Gastroesophageal sphincter (tissue), 4 donors: Measurements from ENCODE around the gene CTNNA2. TPM values are rescaled to one million over a fixed set of nuclear protein-coding genes. Genes with fewer than 3 reads are reported as not detected.

ENCODE experiments used
- ATAC-seq: fragments of 150-250 bp; one replicate; pipeline ENCODE4 v1.9.1; 2016; ENCODE audit warnings: mild to moderate bottlenecking, moderate library complexity
- H3K27ac ChIP-seq, 4 donors: fragments of 200-600 bp; sonication (generic) in 3 of 4; 1 replicate in 3 of 4; 2 replicates in 1 of 4; pipeline ENCODE4 v1.5.1; 2016 to 2019
- H3K27me3 ChIP-seq: fragments of 200-600 bp; sonication (generic); one replicate; pipeline ENCODE4 v1.5.1; 2019
- H3K36me3 ChIP-seq, 2 donors: fragments of 200-600 bp; sonication (generic); one replicate each; pipeline ENCODE4 v1.5.1; 2019; ENCODE audit warnings: control low read depth in 1 of 2
- H3K4me1 ChIP-seq, 3 donors: fragments of 200-600 bp; sonication (generic); 1 replicate in 2 of 3; 2 replicates in 1 of 3; pipeline ENCODE4 v1.5.1; 2016 to 2019; ENCODE audit warnings: control low read depth in 2 of 3
- H3K4me3 ChIP-seq, 2 donors: fragments of 200-600 bp; sonication (generic); one replicate each; pipeline ENCODE4 v1.5.1; 2019; ENCODE audit warnings: mild to moderate bottlenecking in 1 of 2, moderate library complexity in 1 of 2
- H3K9me3 ChIP-seq, 3 donors: fragments of 200-600 bp; sonication (generic); one replicate each; pipeline ENCODE4 v1.5.1; 2017 to 2019; ENCODE audit warnings: control low read depth in 2 of 3
- EP300 ChIP-seq: sonication (generic); formaldehyde crosslinking; IDR thresholded peaks from one replicate; pipeline ENCODE4 v1.6.1; 2017; ENCODE audit warnings: antibody characterized with exemption, mild to moderate bottlenecking
- POLR2A ChIP-seq, 2 donors: fragments of 450-650 bp; IDR thresholded peaks; one replicate each; pipeline ENCODE4 v1.6.1; 2017; ENCODE audit warnings: antibody characterized with exemption in 2 of 2, mild to moderate bottlenecking in 2 of 2, moderate library complexity in 1 of 2
- POLR2AphosphoS5 ChIP-seq: sonication (generic); formaldehyde crosslinking; IDR thresholded peaks from one replicate; pipeline ENCODE4 v1.6.1; 2017; ENCODE audit warnings: antibody characterized with exemption
- WGBS, 2 donors: methylation state at CpG; one replicate each; pipeline ENCODE4 v1.1.5; 2018; ENCODE audit warnings: low coverage in 1 of 2; 5-methylcytosine and 5-hydroxymethylcytosine counted together
- total RNA-seq, 4 donors: library from RNA; depleted of rRNA; stranded (reverse); fragments of >200 nt; gene quantifications; one replicate each; pipeline ENCODE4 v1.1.0, GENCODE V29; 2016
- TF ChIP-seq, protein P1 (sequence below), 4 experiments: fragments of 200-600 bp in 2 of 4; fragments of 450-650 bp in 2 of 4; sonication (generic) in 1 of 4; IDR thresholded peaks; one replicate each; pipeline ENCODE4 v1.5.1; 2017 to 2019; ENCODE audit warnings: antibody characterized with exemption in 4 of 4, mild to moderate bottlenecking in 2 of 4, moderate library complexity in 2 of 4

CTNNA2 gene
- total RNA-seq, 4 donors from 2014 or later, result 0.15 to 4.2 (median 0.68) TPM

- 42 to 62% methylated on average over 1 of the region's 1 CpG for WGBS, 2 donors
- TF ChIP-seq EP300, result no peak
- TF ChIP-seq, protein P1, sequence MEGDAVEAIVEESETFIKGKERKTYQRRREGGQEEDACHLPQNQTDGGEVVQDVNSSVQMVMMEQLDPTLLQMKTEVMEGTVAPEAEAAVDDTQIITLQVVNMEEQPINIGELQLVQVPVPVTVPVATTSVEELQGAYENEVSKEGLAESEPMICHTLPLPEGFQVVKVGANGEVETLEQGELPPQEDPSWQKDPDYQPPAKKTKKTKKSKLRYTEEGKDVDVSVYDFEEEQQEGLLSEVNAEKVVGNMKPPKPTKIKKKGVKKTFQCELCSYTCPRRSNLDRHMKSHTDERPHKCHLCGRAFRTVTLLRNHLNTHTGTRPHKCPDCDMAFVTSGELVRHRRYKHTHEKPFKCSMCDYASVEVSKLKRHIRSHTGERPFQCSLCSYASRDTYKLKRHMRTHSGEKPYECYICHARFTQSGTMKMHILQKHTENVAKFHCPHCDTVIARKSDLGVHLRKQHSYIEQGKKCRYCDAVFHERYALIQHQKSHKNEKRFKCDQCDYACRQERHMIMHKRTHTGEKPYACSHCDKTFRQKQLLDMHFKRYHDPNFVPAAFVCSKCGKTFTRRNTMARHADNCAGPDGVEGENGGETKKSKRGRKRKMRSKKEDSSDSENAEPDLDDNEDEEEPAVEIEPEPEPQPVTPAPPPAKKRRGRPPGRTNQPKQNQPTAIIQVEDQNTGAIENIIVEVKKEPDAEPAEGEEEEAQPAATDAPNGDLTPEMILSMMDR (IDR thresholded peaks at IDR 0.05), result no peak
- TF ChIP-seq POLR2A (IDR thresholded peaks at IDR 0.05), result no peak
- no peak for TF ChIP-seq POLR2AphosphoS5
Measured at GRCh38 chr2:79729532-79729931, 216.7 kb downstream of the CTNNA2 start.

DNA sequence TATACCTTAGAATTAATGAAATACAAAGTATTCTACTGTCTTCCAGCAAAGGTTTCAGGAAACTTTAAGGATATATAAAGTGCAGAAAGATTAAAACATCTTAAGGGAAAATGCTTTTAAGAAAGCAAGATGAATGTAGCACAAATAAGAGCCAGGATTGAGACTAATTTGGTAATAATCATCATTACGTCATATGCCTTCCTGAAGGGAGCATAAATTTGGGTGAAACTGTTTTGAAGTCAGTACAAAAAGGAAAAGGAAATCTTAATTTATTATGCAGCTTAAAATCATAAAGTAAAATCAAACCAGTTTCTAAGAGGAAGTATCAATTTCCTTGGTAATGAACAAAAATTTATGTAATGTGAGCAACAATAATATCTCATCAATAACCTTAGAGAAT is 221.7 kb downstream of the CTNNA2 start:
- ATAC-seq, result no peak
- Histone ChIP-seq H3K27ac (no peak overlapping the region), H3K27me3 (no peaks in the 10 kb centered on the region), H3K4me3 (no peak overlapping the region), H3K4me1 (no peaks in the 10 kb centered on the region), H3K9me3 (no peaks in the 10 kb centered on the region), H3K36me3 (no peaks in the 10 kb centered on the region)
- no peak for TF ChIP-seq POLR2A (IDR thresholded peaks at IDR 0.05)
- no peak for TF ChIP-seq EP300
- TF ChIP-seq, protein P1 (IDR thresholded peaks at IDR 0.05), result no peak
- TF ChIP-seq POLR2AphosphoS5, result no peak
- WGBS, 2 donors, result 48 to 75% methylated on average over 1 of the region's 1 CpG

More at GRCh38 chr2:79729532-79729931, 216.7 kb downstream of the CTNNA2 start:
- ATAC-seq, result no peak
- Histone ChIP-seq H3K4me3 (no peak overlapping the region), H3K36me3 (no peaks in the 10 kb centered on the region), H3K27me3 (no peaks in the 10 kb centered on the region), H3K4me1 (no peaks in the 10 kb centered on the region), H3K9me3 (no peaks in the 10 kb centered on the region), H3K27ac (no peak overlapping the region)

GRCh38 chr2:79740879-79741443 is 228.1 kb downstream of the CTNNA2 start:
- no peak overlapping the region for H3K27ac ChIP-seq
- no peaks in the 10 kb centered on the region for H3K36me3 ChIP-seq
- no peaks in the 10 kb centered on the region for H3K27me3 ChIP-seq
- H3K9me3 ChIP-seq, result no peaks in the 10 kb centered on the region
- TF ChIP-seq POLR2AphosphoS5, result no peak
- TF ChIP-seq EP300, result no peak
- TF ChIP-seq POLR2A (IDR thresholded peaks at IDR 0.05), result no peak
- TF ChIP-seq, protein P1 (IDR thresholded peaks at IDR 0.05), result no peak
- no peak for ATAC-seq
- H3K4me3 ChIP-seq, result no peak overlapping the region
- 70 to 78% methylated on average over 5 to 6 of the region's 6 CpGs for WGBS, 2 donors
- no peaks in the 10 kb centered on the region for H3K4me1 ChIP-seq

- no peak overlapping the region for H3K4me3 ChIP-seq
- no peak overlapping the region for H3K27ac ChIP-seq
- H3K4me1 ChIP-seq, result no peaks in the 10 kb centered on the region
- H3K36me3 ChIP-seq, result no peaks in the 10 kb centered on the region
- H3K27me3 ChIP-seq, result no peaks in the 10 kb centered on the region
- TF ChIP-seq POLR2A (IDR thresholded peaks at IDR 0.05) (no peak), POLR2AphosphoS5 (no peak), EP300 (no peak)
- TF ChIP-seq, protein P1 (IDR thresholded peaks at IDR 0.05), result no peak
- no CpG with 5 or more reads among the region's 6 CpGs for WGBS, 2 donors
- no peak for ATAC-seq
- H3K9me3 ChIP-seq, result no peaks in the 10 kb centered on the region
Measured at GRCh38 chr2:79750321-79750720, 237.5 kb downstream of the CTNNA2 start.

GRCh38 chr2:79757526-79757925 is 244.7 kb downstream of the CTNNA2 start:
- Histone ChIP-seq H3K27ac (no peak overlapping the region), H3K36me3 (no peaks in the 10 kb centered on the region), H3K4me1 (no peaks in the 10 kb centered on the region), H3K4me3 (no peak overlapping the region), H3K27me3 (no peaks in the 10 kb centered on the region), H3K9me3 (no peaks in the 10 kb centered on the region)
- TF ChIP-seq, protein P1 (IDR thresholded peaks at IDR 0.05), result no peak
- no peak for TF ChIP-seq POLR2AphosphoS5
- no peak for TF ChIP-seq POLR2A (IDR thresholded peaks at IDR 0.05)
- no peak for TF ChIP-seq EP300
- 73 to 100% methylated on average over 2 of the region's 4 CpGs for WGBS, 2 donors
- ATAC-seq, result no peak
